K562 (cell line): ENCODE results near the gene CMSS1. TPM values are rescaled to one million over a fixed set of nuclear protein-coding genes. Genes with fewer than 3 reads are reported as not detected.

Experiments used
- ATAC-seq: fragments of 200-7000 bp; cut with Tn5 transposase; 3 replicates; pipeline ENCODE4 v1.9.1; 2020; ENCODE audit warnings: moderate library complexity
- BruUV-seq: library from RNA; stranded (reverse); fragments of 400-500 nt; replicated peaks from 2 replicates; lab custom pipeline; 2021; lab: Mats Ljungman, UMichigan
- CTCF ChIA-PET: fragments of 300-600 bp; formaldehyde crosslinking; extraction: SDS; loops from one replicate; lab custom pipeline; 2021; ENCODE audit warnings: low intra/inter-chr PET ratio; lab: Yijun Ruan, JAX
- POLR2A ChIA-PET: fragments of 300-600, 350-650 bp; sonication (Branson Sonifier 250); formaldehyde crosslinking; extraction: SDS; loops from one replicate; lab custom pipeline; 2021; ENCODE audit warnings: antibody characterized with exemption, inconsistent platforms; lab: Yijun Ruan, JAX
- DNase-seq, 4 experiments: peaks; one replicate each; pipeline versions ENCODE4 v3.0.0 to v3.0.0-alpha.2; 2011 to 2018; ENCODE audit warnings: low spot score in 3 of 4, mixed read lengths in 3 of 4; ENCODE audit errors: extremely low read depth in 1 of 4
- FAIRE-seq: peaks from 2 replicates; lab custom pipeline; 2011; peaks lifted over from hg19 to GRCh38; lab: Jason Lieb, UNC
- H2AFZ ChIP-seq: 2 replicates; pipeline ENCODE4 v1.6.0; 2011; ENCODE audit warnings: low read depth, low read length, control low read depth, inconsistent platforms
- H3K27ac ChIP-seq: fragments of 200-600 bp; 3 replicates; pipeline ENCODE4 v1.8.0; 2011; ENCODE audit warnings: low read depth, mild to moderate bottlenecking, control low read depth, inconsistent platforms, low read length, moderate library complexity, mixed read lengths; ENCODE audit errors: extremely low read depth
- H3K27me3 ChIP-seq, 2 experiments: fragments of 300-600 bp in 1 of 2; 2 replicates in 1 of 2; 3 replicates in 1 of 2; pipeline versions ENCODE4 v1.6.0 to v1.8.0; 2011; ENCODE audit warnings: inconsistent platforms in 2 of 2, low read length in 2 of 2, mild to moderate bottlenecking in 1 of 2, mixed read lengths in 1 of 2, moderate library complexity in 1 of 2; ENCODE audit not compliant: control insufficient read depth in 2 of 2, insufficient read depth in 2 of 2
- H3K36me3 ChIP-seq: fragments of 300-600 bp; 3 replicates; pipeline ENCODE4 v1.8.0; 2011; ENCODE audit warnings: mild to moderate bottlenecking, low read length, inconsistent platforms; ENCODE audit not compliant: control insufficient read depth, insufficient read depth
- H3K4me1 ChIP-seq, 2 experiments: fragments of 200-600 bp in 1 of 2; replicated peaks in 1 of 2; 2 replicates in 1 of 2; 3 replicates in 1 of 2; pipeline versions ENCODE4 v1.5.1 to v1.8.0; 2011; ENCODE audit warnings: inconsistent platforms in 2 of 2, low read length in 2 of 2, mild to moderate bottlenecking in 1 of 2, mixed read lengths in 1 of 2, moderate library complexity in 1 of 2; ENCODE audit not compliant: control insufficient read depth in 2 of 2, insufficient read depth in 2 of 2
- H3K4me2 ChIP-seq: 2 replicates; pipeline ENCODE4 v1.6.1; 2011; ENCODE audit warnings: low read length, control low read depth, inconsistent platforms, mixed read lengths; ENCODE audit not compliant: insufficient read depth
- H3K4me3 ChIP-seq: fragments of 200-600 bp; sonication (generic), shearing (Covaris generic); 2 replicates; pipeline ENCODE4 v1.5.1; 2016; ENCODE audit warnings: control low read depth, inconsistent platforms
- H3K79me2 ChIP-seq: fragments of 200-600 bp; 3 replicates; pipeline ENCODE4 v1.8.0; 2011; ENCODE audit warnings: low read length, inconsistent platforms; ENCODE audit not compliant: control insufficient read depth, insufficient read depth
- H3K9ac ChIP-seq, 2 experiments: 2 replicates each; pipeline versions ENCODE4 v1.6.0 to v1.6.1; 2011; ENCODE audit warnings: low read depth in 2 of 2, low read length in 2 of 2, control low read depth in 1 of 2, inconsistent platforms in 1 of 2, mild to moderate bottlenecking in 1 of 2, mixed read lengths in 1 of 2; ENCODE audit not compliant: insufficient read depth in 1 of 2
- H3K9me1 ChIP-seq: one replicate; pipeline ENCODE4 v1.6.0; 2011; ENCODE audit warnings: inconsistent platforms, mild to moderate bottlenecking, low read length, moderate library complexity; ENCODE audit not compliant: control insufficient read depth, insufficient read depth
- H3K9me3 ChIP-seq: replicated peaks from 2 replicates; pipeline ENCODE4 v1.5.1; 2011; ENCODE audit warnings: low read depth, low read length, inconsistent platforms; ENCODE audit not compliant: control insufficient read depth, insufficient read depth
- H4K20me1 ChIP-seq: replicated peaks from 2 replicates; pipeline ENCODE4 v1.6.1; 2011; ENCODE audit warnings: low read length, inconsistent platforms, mixed read lengths; ENCODE audit not compliant: control insufficient read depth, insufficient read depth
- CGGBP1 ChIP-seq: fragments of 250-450 bp; sonication (Bioruptor Pico); IDR thresholded peaks from 2 replicates; pipeline ENCODE4 v1.9.0; 2021; ENCODE audit warnings: mild to moderate bottlenecking
- ESRRA ChIP-seq: fragments of 450-650 bp; IDR thresholded peaks from 2 replicates; pipeline ENCODE4 v1.6.1; 2014; ENCODE audit warnings: low read depth, mild to moderate bottlenecking, moderate library complexity, borderline replicate concordance
- GABPB2 ChIP-seq: fragments of 250-450 bp; sonication (Bioruptor Pico); conservative IDR thresholded peaks from 2 replicates; pipeline ENCODE4 v1.5.1; 2021; ENCODE audit warnings: mild to moderate bottlenecking
- MLX ChIP-seq, 2 experiments: fragments of 450-650 bp in 1 of 2; sonication (generic) in 1 of 2; formaldehyde crosslinking; conservative IDR thresholded peaks; 2 replicates each; pipeline versions ENCODE4 v1.4.0 to v1.8.1; 2020 to 2022; ENCODE audit warnings: mild to moderate bottlenecking in 1 of 2, missing genetic modification reagents in 1 of 2
- NFRKB ChIP-seq: fragments of 450-650 bp; IDR thresholded peaks from 2 replicates; pipeline ENCODE4 v1.6.1; 2016; ENCODE audit warnings: low read depth
- ZNF184 ChIP-seq: sonication (generic); formaldehyde crosslinking; IDR thresholded peaks from 2 replicates; pipeline ENCODE4 v1.5.0; 2020; ENCODE audit warnings: missing genetic modification reagents
- ZNF324 ChIP-seq: fragments of 250-450 bp; sonication (Bioruptor Pico); IDR thresholded peaks from 2 replicates; pipeline ENCODE4 v1.4.0; 2020; ENCODE audit warnings: mild to moderate bottlenecking
- ZSCAN29 ChIP-seq: fragments of 450-650 bp; IDR thresholded peaks from 2 replicates; pipeline ENCODE4 v1.6.1; 2017
- in situ Hi-C: fragments of 300-500 bp; cut with MboI; formaldehyde crosslinking; loops from 4 replicates; pipeline ENCODE4 v1.15.0; 2018; ENCODE audit warnings: inconsistent platforms, mixed read lengths
- intact Hi-C: fragments of 100-400 bp; cut with micrococcal nuclease; formaldehyde crosslinking; loops from 2 replicates; pipeline ENCODE4 v1.14.2; 2022
- polyA plus RNA-seq, 8 experiments: library from polyadenylated mRNA; depleted of rRNA in 4 of 8; stranded (reverse) in 5 of 8; unstranded in 3 of 8; fragments of >200 nt; fragmentation: Nextera tagmentation in 2 of 8; fragmentation: Illumina TruSeq in 1 of 8; extraction: Ambion mirVana in 2 of 8; extraction: Trizol in 1 of 8; gene quantifications; 2 replicates each; pipeline versions ENCODE4 v1.2.1 to v1.2.3, GENCODE V29; 2011 to 2014; ENCODE audit warnings: inconsistent platforms in 1 of 8, missing spikeins in 1 of 8
- total RNA-seq, 7 experiments: library from RNA; depleted of rRNA in 6 of 7; stranded (reverse); fragments of >200 nt in 6 of 7; fragmentation: Illumina TruSeq in 2 of 7; extraction: Trizol in 2 of 7; gene quantifications; 2 replicates each; pipeline versions ENCODE4 v1.2.1 to v1.2.3, GENCODE V29; 2011 to 2021; ENCODE audit warnings: low replicate concordance in 1 of 7

CMSS1 gene
- total and polyA plus RNA-seq, 9 of the 15 experiments (the other 6 are each of a cell fraction or from before 2014, with no cell fraction given), result 46.9 to 109 (median 72.3) TPM

GRCh38 chr3:100018806-100019205, 201.1 kb downstream of the CMSS1 start:
- FAIRE-seq (no peak), ATAC-seq (no peak), DNase-seq (no peak)
- intact Hi-C loops (no loop called here), in situ Hi-C loops (no loop called here)
- Histone ChIP-seq H3K9me3 (no peaks in the 10 kb centered on the region), H3K9ac (no peak overlapping the region), H3K4me2 (no peak overlapping the region), H4K20me1 (no peaks in the 10 kb centered on the region), H3K27me3 (no peaks in the 10 kb centered on the region), H3K4me3 (no peak overlapping the region), H2AFZ (no peak overlapping the region), H3K27ac (no peak overlapping the region), H3K9me1 (no peaks in the 10 kb centered on the region), H3K36me3 (no peaks in the 10 kb centered on the region), H3K79me2 (no peaks in the 10 kb centered on the region), H3K4me1 (no peaks in the 10 kb centered on the region)
- TF ChIP-seq NFRKB (no peak), ZSCAN29 (no peak), GABPB2 (no peak), ZNF324 (no peak), ESRRA (no peak), ZNF184 (CRISPR knock-in tag) (no peak), MLX (CRISPR knock-in tag; conservative IDR thresholded peaks at IDR 0.05) (no peak), CGGBP1 (no peak)
- ChIA-PET POLR2A (no interaction called here), CTCF (no interaction called here)
- BruUV-seq, result no TSS peak
